HUES64 (cell line): ENCODE data around the gene TMEM219.
"Not testable (repeated sequence)": the region's sequence is repeated elsewhere in the genome, so short reads cannot be mapped to it uniquely, and the experiment has no call there.

ENCODE experiments used
- H3K27ac ChIP-seq: 2 replicates; pipeline ENCODE4 v1.7.0; 2013; ENCODE audit warnings: low read depth, low read length, inconsistent platforms
- H3K27me3 ChIP-seq: 2 replicates; pipeline ENCODE4 v1.6.1; 2013; ENCODE audit warnings: mild to moderate bottlenecking, low read length; ENCODE audit not compliant: insufficient read depth
- H3K36me3 ChIP-seq: 2 replicates; pipeline ENCODE4 v1.6.1; 2013; ENCODE audit warnings: mild to moderate bottlenecking, low read length; ENCODE audit not compliant: insufficient read depth
- H3K4me1 ChIP-seq: 2 replicates; pipeline ENCODE4 v1.6.1; 2013; ENCODE audit warnings: mild to moderate bottlenecking, low read length, moderate library complexity; ENCODE audit not compliant: insufficient read depth
- H3K4me3 ChIP-seq: 2 replicates; pipeline ENCODE4 v1.5.1; 2013; ENCODE audit warnings: mild to moderate bottlenecking, low read length, moderate library complexity
- H3K9ac ChIP-seq: 2 replicates; pipeline ENCODE4 v1.6.1; 2013; ENCODE audit warnings: mild to moderate bottlenecking, low read depth, low read length
- H3K9me3 ChIP-seq: 2 replicates; pipeline ENCODE4 v1.6.1; 2013; ENCODE audit warnings: low read depth, low read length; ENCODE audit not compliant: insufficient read depth
- WGBS: fragments of 150-250, 120-280 bp; methylation state at CpG from one replicate; pipeline ENCODE4 v1.1.7; 2013; ENCODE audit warnings: missing lambda C conversion rate; 5-methylcytosine and 5-hydroxymethylcytosine counted together

Gene TMEM219

GRCh38 chr16:29958756-29959155, 3.1 kb upstream of the TMEM219 start:
- Histone ChIP-seq H3K9me3 (no peaks in the 10 kb centered on the region), H3K36me3 (0 out of 2 replicates have a peak, but pooled peaks cover 2% of the 10 kb centered on the region), H3K27ac (no peak overlapping the region), H3K4me1 (peaks cover 10% of the 10 kb centered on the region; the same call in 1 of the 2 replicates), H3K27me3 (no peaks in the 10 kb centered on the region; the same call in 1 of the 2 replicates), H3K4me3 (no peak overlapping the region), H3K9ac (no peak overlapping the region)
- 92% methylated on average over 4 of the region's 5 CpGs for WGBS

- no peaks in the 10 kb centered on the region for H3K9me3 ChIP-seq
- no peak overlapping the region for H3K9ac ChIP-seq
- H3K4me1 ChIP-seq = peaks cover 10% of the 10 kb centered on the region; the same call in 1 of the 2 replicates
- H3K36me3 ChIP-seq = 0 out of 2 replicates have a peak, but pooled peaks cover 2% of the 10 kb centered on the region
- no peaks in the 10 kb centered on the region; the same call in 1 of the 2 replicates for H3K27me3 ChIP-seq
- H3K4me3 ChIP-seq = no peak overlapping the region
- no peak overlapping the region for H3K27ac ChIP-seq
- 89% methylated on average over 9 of the region's 9 CpGs for WGBS
Observed at GRCh38 chr16:29959293-29959692, 2.6 kb upstream of the TMEM219 start.

GRCh38 chr16:29959821-29960220, 2.1 kb upstream of the TMEM219 start:
- not testable (repeated sequence) for H3K36me3 ChIP-seq, H3K9me3 ChIP-seq, H3K4me3 ChIP-seq, H3K27ac ChIP-seq, H3K9ac ChIP-seq, H3K27me3 ChIP-seq
- whole genome bisulfite sequencing = 93% methylated on average over 4 of the region's 4 CpGs
- peaks cover 10% of the 10 kb centered on the region; the same call in 1 of the 2 replicates for H3K4me1 ChIP-seq

GRCh38 chr16:29961127-29961478, 776 bp upstream of the TMEM219 start:
- Histone ChIP-seq H3K9me3 (no peaks in the 10 kb centered on the region), H3K36me3 (peaks cover 10% of the 10 kb centered on the region; the same call in 1 of the 2 replicates), H3K27ac (no peak overlapping the region), H3K4me3 (peak overlapping the region; percentile 74), H3K4me1 (peaks cover 10% of the 10 kb centered on the region; the same call in 1 of the 2 replicates), H3K9ac (peak overlapping the region; percentile 87), H3K27me3 (no peaks in the 10 kb centered on the region; the same call in 1 of the 2 replicates)
- 83% methylated on average over 10 of the region's 10 CpGs for WGBS

DNA sequence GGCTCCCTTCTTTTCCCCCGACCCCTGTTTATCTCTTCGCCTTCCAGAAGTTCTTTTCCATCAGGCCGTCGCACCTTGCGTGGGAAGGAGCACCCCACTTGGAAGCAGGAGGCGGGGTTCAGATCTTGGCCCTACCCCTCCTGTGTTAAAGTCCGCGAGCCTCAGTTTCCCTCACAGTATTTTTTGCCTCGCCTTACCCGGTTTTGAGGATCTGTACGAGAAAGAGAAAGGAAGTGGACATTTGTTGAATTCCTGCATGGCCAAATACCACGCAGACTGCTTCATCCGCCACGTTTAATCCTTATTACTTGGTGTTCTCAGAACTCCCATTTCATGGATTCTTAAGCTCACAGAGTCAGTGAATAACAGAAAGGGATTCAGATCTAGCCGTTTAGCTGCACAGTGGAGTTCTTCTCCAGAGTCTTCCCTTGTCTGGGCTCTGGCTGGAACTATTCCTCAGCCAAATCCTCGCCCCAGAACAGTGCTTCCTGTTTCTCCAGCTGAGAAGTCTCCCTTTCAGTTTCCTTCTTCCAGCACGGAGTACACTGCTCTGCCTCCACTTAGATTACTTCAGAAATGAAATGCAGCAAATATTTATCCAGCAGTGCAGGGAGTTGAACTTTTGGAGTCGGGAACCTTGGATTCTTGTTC, 590 bp downstream of the TMEM219 start:
- Histone ChIP-seq H3K27me3 (no peaks in the 10 kb centered on the region; the same call in 1 of the 2 replicates), H3K9ac (peak overlapping the region; percentile 48), H3K9me3 (no peaks in the 10 kb centered on the region), H3K36me3 (peaks cover 15% of the 10 kb centered on the region), H3K4me1 (peaks cover 10% of the 10 kb centered on the region; the same call in 1 of the 2 replicates), H3K27ac (no peak overlapping the region), H3K4me3 (peak overlapping the region; percentile 74)
- WGBS = 24% methylated on average over 18 of the region's 18 CpGs

DNA sequence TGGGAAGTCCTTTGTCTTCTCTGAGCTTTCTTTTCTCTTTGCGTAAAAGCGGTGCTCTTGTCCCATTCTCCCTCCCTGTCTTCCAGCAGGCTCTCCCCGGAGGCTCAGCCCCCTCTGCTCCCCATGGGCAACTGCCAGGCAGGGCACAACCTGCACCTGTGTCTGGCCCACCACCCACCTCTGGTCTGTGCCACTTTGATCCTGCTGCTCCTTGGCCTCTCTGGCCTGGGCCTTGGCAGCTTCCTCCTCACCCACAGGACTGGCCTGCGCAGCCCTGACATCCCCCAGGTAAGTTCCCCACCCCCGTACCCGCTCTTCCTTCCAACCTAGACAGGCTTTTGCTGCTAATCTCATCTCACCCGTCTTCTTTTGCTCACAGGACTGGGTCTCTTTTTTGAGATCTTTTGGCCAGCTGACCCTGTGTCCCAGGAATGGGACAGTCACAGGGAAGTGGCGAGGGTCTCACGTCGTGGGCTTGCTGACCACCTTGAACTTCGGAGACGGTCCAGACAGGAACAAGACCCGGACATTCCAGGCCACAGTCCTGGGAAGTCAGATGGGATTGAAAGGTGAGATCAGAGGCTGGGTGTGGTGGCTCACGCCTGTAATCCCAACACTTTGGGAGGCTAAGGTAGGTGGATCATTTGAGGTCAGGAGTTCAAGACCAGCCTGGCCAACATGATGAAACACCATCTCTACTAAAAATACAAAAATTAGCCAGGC, 1.3 kb downstream of the TMEM219 start:
- WGBS = 90% methylated on average over 14 of the region's 14 CpGs
- Histone ChIP-seq H3K9ac (0 out of 2 replicates have a peak overlapping the region, but pooled peaks have one; percentile 48), H3K9me3 (no peaks in the 10 kb centered on the region), H3K27me3 (no peaks in the 10 kb centered on the region; the same call in 1 of the 2 replicates), H3K27ac (no peak overlapping the region), H3K4me1 (peaks cover 10% of the 10 kb centered on the region; the same call in 1 of the 2 replicates), H3K36me3 (peaks cover 19% of the 10 kb centered on the region), H3K4me3 (peak overlapping the region; percentile 74; the same call in 1 of the 2 replicates)

DNA sequence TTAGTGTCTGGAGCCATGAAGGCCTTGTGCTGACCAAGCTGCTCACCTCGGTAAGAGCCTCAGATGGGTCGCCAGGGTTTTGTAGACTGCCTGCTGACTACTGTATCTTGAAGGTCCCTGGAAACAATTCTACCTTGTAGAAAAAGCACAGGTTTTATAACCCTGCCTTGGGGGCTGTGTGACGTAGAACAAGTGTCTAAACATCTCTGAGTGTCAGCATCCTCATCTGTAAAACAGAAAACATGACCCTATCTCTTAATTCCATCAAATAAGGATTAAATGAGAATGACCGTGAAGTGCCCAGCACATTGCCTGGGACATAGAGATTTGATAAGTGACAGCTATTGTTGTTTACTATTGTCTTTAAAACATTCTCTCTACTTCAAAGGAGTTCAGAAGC, 6.3 kb downstream of the TMEM219 start:
- WGBS = 97% methylated on average over 3 of the region's 4 CpGs
- Histone ChIP-seq H3K9ac (no peak overlapping the region), H3K9me3 (peaks cover 9% of the 10 kb centered on the region), H3K27me3 (peaks cover 11% of the 10 kb centered on the region), H3K4me1 (no peaks in the 10 kb centered on the region), H3K27ac (no peak overlapping the region), H3K36me3 (peaks cover 50% of the 10 kb centered on the region), H3K4me3 (no peak overlapping the region)

- H3K9ac ChIP-seq = no peak overlapping the region
- H3K27me3 ChIP-seq = peaks cover 11% of the 10 kb centered on the region
- no peak overlapping the region for H3K27ac ChIP-seq
- H3K4me1 ChIP-seq = peaks cover 16% of the 10 kb centered on the region
- H3K4me3 ChIP-seq = no peak overlapping the region
- peaks cover 9% of the 10 kb centered on the region for H3K9me3 ChIP-seq
- H3K36me3 ChIP-seq = peaks cover 39% of the 10 kb centered on the region
- WGBS = 88% methylated on average over 8 of the region's 8 CpGs
Observed at GRCh38 chr16:29971304-29971703, 9.4 kb downstream of the TMEM219 start.

GRCh38 chr16:29972500-29972899, 10.6 kb downstream of the TMEM219 start:
- Histone ChIP-seq H3K36me3 (peaks cover 35% of the 10 kb centered on the region), H3K27me3 (peaks cover 11% of the 10 kb centered on the region), H3K9me3 (peaks cover 9% of the 10 kb centered on the region), H3K4me1 (peaks cover 26% of the 10 kb centered on the region), H3K9ac (no peak overlapping the region), H3K4me3 (no peak overlapping the region), H3K27ac (no peak overlapping the region)
- WGBS = 91% methylated on average over 1 of the region's 1 CpG

DNA sequence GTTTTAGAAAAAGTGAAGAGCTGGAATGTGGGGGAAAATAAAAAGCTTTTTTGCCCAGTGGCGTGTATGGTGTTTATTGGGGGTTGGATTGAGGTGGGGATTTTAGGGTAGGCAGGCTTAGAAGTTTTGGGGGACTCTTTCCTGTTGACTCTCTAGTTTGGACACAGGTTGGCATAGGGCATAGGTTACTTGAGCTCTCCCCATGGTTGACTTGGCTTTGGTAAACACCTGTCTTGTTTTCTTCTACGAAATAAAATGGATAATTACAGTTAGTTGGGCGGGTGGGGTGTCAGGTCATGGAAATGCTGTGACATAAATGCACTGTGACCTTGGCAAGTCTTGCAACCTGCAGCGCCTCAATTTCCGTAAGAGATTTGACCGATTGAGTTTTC, 11.1 kb downstream of the TMEM219 start:
- H3K4me3 ChIP-seq = no peak overlapping the region
- H3K4me1 ChIP-seq = peaks cover 26% of the 10 kb centered on the region
- WGBS = 78% methylated on average over 6 of the region's 6 CpGs
- H3K9ac ChIP-seq = no peak overlapping the region
- peaks cover 38% of the 10 kb centered on the region for H3K36me3 ChIP-seq
- H3K27ac ChIP-seq = no peak overlapping the region
- H3K9me3 ChIP-seq = peaks cover 9% of the 10 kb centered on the region
- H3K27me3 ChIP-seq = peaks cover 11% of the 10 kb centered on the region
